Nasal cavity respiratory epithelium epithelial cell of viscerocranial mucosa (primary cell): ENCODE measurements around the gene GATC. TPM values are rescaled to one million over a fixed set of nuclear protein-coding genes. Genes with fewer than 3 reads are reported as not detected.

Experiments
- total RNA-seq: library from RNA; depleted of rRNA; stranded (reverse); fragments of >200 nt; gene quantifications from 2 replicates; pipeline ENCODE4 v1.2.3, GENCODE V29; 2014

The GATC gene
- 22.2 and 22.4 TPM in 2 replicates for total RNA-seq

GRCh38 chr12:120445911-120446843 lies at the start of gene GATC, which contains the start of gene TRIAP1:
Gene GATC (plus strand): TSS chr12:120446444. CDS start chr12:120446481, 37 bp downstream.
Gene TRIAP1 (minus strand): TSS chr12:120446384. CDS start chr12:120446372, 12 bp downstream.

GRCh38 chr12:120437735-120438494 lies 8.3 kb upstream of the GATC start, which contains the start of gene COX6A1:
Gene COX6A1 (plus strand): TSS chr12:120438113. CDS start chr12:120438127, 14 bp downstream.

GRCh38 chr12:120469450-120470149 lies 23.4 kb downstream of the GATC start, which contains the start of gene SRSF9:
Gene SRSF9 (minus strand): TSS chr12:120469748. CDS start chr12:120469609, 139 bp downstream.

GRCh38 chr12:120495731-120496412 lies 49.6 kb downstream of the GATC start, which contains the start of gene DYNLL1:
Gene DYNLL1 (plus strand): TSS chr12:120496113. CDS start chr12:120496422, 309 bp downstream.

Other genes with a start within 250 kb of the GATC start
- 3,050 and 5,524 TPM in 2 replicates for gene RPLP0, start 245.3 kb upstream of the GATC start, total RNA-seq
- 35.2 and 77.0 TPM in 2 replicates for gene PXN, start 180.7 kb upstream of the GATC start, total RNA-seq
- gene RNU4-2, start 154.5 kb upstream of the GATC start, total RNA-seq: under 0.01 TPM in 1 of 2 replicates, not detected in the other
- under 0.01 TPM in 1 of 2 replicates, not detected in the other for gene RNU4-1, start 153.2 kb upstream of the GATC start, total RNA-seq
- 0.68 and 1.1 TPM in 2 replicates for gene SIRT4, start 144.1 kb upstream of the GATC start, total RNA-seq
- not detected in 2 replicates for gene PLA2G1B, start 118.7 kb upstream of the GATC start, total RNA-seq
- gene MSI1, start 77.3 kb upstream of the GATC start, total RNA-seq: not detected in 2 replicates
- 381 and 699 TPM in 2 replicates for gene COX6A1, start 8.3 kb upstream of the GATC start, total RNA-seq
- 27.8 and 70.1 TPM in 2 replicates for gene TRIAP1, start 60 bp upstream of the GATC start, total RNA-seq
- 218 and 289 TPM in 2 replicates for gene SRSF9, start 23.3 kb downstream of the GATC start, total RNA-seq
- gene DYNLL1, start 49.7 kb downstream of the GATC start, total RNA-seq: 281 and 342 TPM in 2 replicates
- 41.3 and 42.4 TPM in 2 replicates for gene COQ5, start 82.7 kb downstream of the GATC start, total RNA-seq
- 160 and 314 TPM in 2 replicates for gene RNF10, start 87.9 kb downstream of the GATC start, total RNA-seq
- 30.3 and 44.8 TPM in 2 replicates for gene POP5, start 135.0 kb downstream of the GATC start, total RNA-seq
- gene CABP1, start 194.2 kb downstream of the GATC start, total RNA-seq: under 0.01 TPM in 1 of 2 replicates, not detected in the other
- 83.6 and 108 TPM in 2 replicates for gene MLEC, start 240.7 kb downstream of the GATC start, total RNA-seq